Upper lobe of right lung (tissue), 1 donor: ENCODE results near the gene DPP10. TPM values are rescaled to one million over a fixed set of nuclear protein-coding genes. Genes with fewer than 3 reads are reported as not detected.

Source experiments
- ATAC-seq: fragments of 200-7000 bp; cut with Tn5 transposase; one replicate; pipeline ENCODE4 v1.9.1; 2020; ENCODE audit warnings: mild to moderate bottlenecking, moderate library complexity
- DNase-seq: peaks from one replicate; pipeline ENCODE4 v3.0.0-alpha.2; 2020
- H3K27ac ChIP-seq: fragments of 200-600 bp; one replicate; pipeline ENCODE4 v1.8.0; 2022
- H3K27me3 ChIP-seq: fragments of 200-600 bp; one replicate; pipeline ENCODE4 v1.8.0; 2022; ENCODE audit warnings: mild to moderate bottlenecking
- H3K36me3 ChIP-seq: fragments of 200-600 bp; one replicate; pipeline ENCODE4 v1.8.0; 2022
- H3K4me1 ChIP-seq: fragments of 200-600 bp; one replicate; pipeline ENCODE4 v1.8.0; 2022
- H3K4me3 ChIP-seq: fragments of 200-600 bp; one replicate; pipeline ENCODE4 v1.8.0; 2022; ENCODE audit warnings: mild to moderate bottlenecking
- H3K9me3 ChIP-seq: fragments of 200-600 bp; one replicate; pipeline ENCODE4 v1.8.0; 2022
- intact Hi-C: fragments of 100-400 bp; cut with DNase I; formaldehyde crosslinking; loops from one replicate; pipeline ENCODE4 v1.11.0; 2022
- total RNA-seq: library from RNA; stranded (reverse); fragmentation: NEBNext Ultra II Directional; extraction: Animal tissue kit (Norgen Biotek cat#: 25700); gene quantifications from one replicate; pipeline ENCODE4 v1.2.1, GENCODE V29; 2021
- TF ChIP-seq, protein P1 (sequence below): fragments of 200-600 bp; IDR thresholded peaks from one replicate; pipeline ENCODE4 v1.8.0; 2022; ENCODE audit warnings: antibody characterized with exemption
- donor health status: DM: no; HTN: yes; CAD: no; lungs with severe emphysema.

DPP10 gene
- total RNA-seq, 1 donor from 2014 or later, result 1.0 TPM

DNA sequence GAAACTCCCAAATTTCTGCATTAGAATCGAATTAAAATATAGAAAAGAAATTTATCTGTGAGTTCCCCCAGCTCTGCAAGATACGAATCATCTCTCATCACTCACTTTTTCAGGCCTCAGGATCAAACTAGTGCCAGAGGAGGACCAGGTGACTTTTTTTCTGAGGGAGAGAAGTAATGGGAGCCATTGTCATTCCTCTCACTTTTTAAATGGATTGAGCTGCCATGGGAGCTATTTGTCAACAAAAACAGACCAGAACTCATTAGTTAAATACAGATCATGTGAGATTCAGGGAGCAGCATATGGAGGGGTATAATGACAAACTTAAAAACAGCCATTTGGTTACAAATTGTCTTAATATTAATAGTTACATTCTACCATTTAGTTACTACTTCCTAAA lies 594.4 kb downstream of the DPP10 start:
- no peak for DNase-seq
- Histone ChIP-seq H3K4me1 (no peaks in the 10 kb centered on the region), H3K4me3 (no peak overlapping the region), H3K27ac (no peak overlapping the region), H3K36me3 (no peaks in the 10 kb centered on the region), H3K9me3 (no peaks in the 10 kb centered on the region), H3K27me3 (no peaks in the 10 kb centered on the region)
- TF ChIP-seq, protein P1, sequence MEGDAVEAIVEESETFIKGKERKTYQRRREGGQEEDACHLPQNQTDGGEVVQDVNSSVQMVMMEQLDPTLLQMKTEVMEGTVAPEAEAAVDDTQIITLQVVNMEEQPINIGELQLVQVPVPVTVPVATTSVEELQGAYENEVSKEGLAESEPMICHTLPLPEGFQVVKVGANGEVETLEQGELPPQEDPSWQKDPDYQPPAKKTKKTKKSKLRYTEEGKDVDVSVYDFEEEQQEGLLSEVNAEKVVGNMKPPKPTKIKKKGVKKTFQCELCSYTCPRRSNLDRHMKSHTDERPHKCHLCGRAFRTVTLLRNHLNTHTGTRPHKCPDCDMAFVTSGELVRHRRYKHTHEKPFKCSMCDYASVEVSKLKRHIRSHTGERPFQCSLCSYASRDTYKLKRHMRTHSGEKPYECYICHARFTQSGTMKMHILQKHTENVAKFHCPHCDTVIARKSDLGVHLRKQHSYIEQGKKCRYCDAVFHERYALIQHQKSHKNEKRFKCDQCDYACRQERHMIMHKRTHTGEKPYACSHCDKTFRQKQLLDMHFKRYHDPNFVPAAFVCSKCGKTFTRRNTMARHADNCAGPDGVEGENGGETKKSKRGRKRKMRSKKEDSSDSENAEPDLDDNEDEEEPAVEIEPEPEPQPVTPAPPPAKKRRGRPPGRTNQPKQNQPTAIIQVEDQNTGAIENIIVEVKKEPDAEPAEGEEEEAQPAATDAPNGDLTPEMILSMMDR, result no peak
- ATAC-seq, result no peak
- intact Hi-C loops, result no loop called here

DNA sequence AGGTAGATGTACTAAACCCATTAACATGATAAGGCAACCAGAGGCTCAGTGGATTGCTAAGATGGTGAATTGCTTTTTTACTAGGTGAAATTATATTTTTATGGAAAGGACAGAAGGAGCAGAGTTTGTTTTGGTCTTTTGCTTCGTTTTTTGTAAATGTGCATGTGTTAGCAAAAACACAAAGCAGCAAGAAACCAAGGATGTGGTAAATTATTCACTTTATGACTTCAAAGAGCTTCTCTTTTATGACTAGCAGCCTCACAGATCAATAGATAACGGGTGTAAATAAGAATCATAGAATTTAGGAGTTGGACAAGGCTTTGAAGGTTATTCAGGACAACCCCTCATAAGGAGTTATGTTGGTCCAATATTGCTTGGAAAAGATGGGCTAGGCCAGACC lies 615.0 kb downstream of the DPP10 start:
- Histone ChIP-seq H3K27ac (no peak overlapping the region), H3K4me3 (no peak overlapping the region), H3K36me3 (no peaks in the 10 kb centered on the region), H3K9me3 (no peaks in the 10 kb centered on the region), H3K4me1 (no peaks in the 10 kb centered on the region), H3K27me3 (no peaks in the 10 kb centered on the region)
- DNase-seq, result no peak
- TF ChIP-seq, protein P1, result no peak
- ATAC-seq, result no peak
- intact Hi-C loops, result no loop called here

DNA sequence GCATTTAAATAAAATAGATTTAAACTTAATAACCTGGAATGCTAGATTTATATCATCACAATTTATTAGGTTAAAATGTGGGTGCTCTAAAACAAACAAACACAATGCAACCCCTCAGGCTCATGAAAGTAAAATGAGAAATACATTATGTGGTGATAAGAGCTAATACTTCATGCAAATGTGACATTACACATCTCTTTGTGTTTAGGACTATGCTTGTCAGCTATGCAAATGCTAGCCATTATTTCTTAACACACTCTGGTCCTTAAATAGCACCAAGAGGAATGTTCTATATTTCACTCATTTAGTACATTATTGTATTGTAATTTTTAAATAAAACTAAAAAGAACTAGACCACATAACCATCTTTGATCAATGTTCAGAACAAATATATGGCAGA lies 627.6 kb downstream of the DPP10 start:
- TF ChIP-seq, protein P1, result no peak

DNA sequence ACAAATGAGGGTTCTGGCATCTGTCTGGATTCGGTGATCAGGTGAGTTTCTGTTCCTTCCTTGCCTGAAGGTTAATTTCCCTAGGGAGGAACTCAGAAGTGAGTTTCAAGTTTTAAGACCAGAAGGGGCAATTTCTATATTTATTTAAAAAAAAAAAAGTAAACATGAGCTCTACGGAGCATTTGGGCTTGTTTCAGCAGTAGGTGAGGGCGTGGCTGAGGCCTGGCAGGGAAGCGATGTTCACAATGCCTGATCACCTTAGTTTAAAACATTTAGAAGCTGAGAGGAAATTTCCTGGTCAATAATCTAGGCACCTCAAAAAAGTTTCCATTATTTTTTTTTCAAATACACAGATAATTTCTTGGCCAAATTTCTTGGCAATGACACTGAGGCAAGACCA lies 629.1 kb downstream of the DPP10 start:
- intact Hi-C loops, result no loop called here
- Histone ChIP-seq H3K9me3 (no peaks in the 10 kb centered on the region), H3K4me3 (no peak overlapping the region), H3K27ac (no peak overlapping the region), H3K36me3 (no peaks in the 10 kb centered on the region), H3K27me3 (no peaks in the 10 kb centered on the region), H3K4me1 (no peaks in the 10 kb centered on the region)
- TF ChIP-seq, protein P1, result no peak
- no peak for ATAC-seq
- no peak for DNase-seq

More for the DNA sequence above, 627.6 kb downstream of the DPP10 start:
- intact Hi-C loops, result no loop called here
- no peak overlapping the region for H3K4me3 ChIP-seq
- H3K27me3 ChIP-seq, result no peaks in the 10 kb centered on the region
- DNase-seq (no peak), ATAC-seq (no peak)
- no peaks in the 10 kb centered on the region for H3K4me1 ChIP-seq
- no peaks in the 10 kb centered on the region for H3K36me3 ChIP-seq
- no peaks in the 10 kb centered on the region for H3K9me3 ChIP-seq
- no peak overlapping the region for H3K27ac ChIP-seq

GRCh38 chr2:115075800-115076199 lies 633.4 kb downstream of the DPP10 start:
- intact Hi-C loops, result no loop called here
- Histone ChIP-seq H3K9me3 (no peaks in the 10 kb centered on the region), H3K4me1 (no peaks in the 10 kb centered on the region), H3K27ac (no peak overlapping the region), H3K4me3 (no peak overlapping the region), H3K27me3 (no peaks in the 10 kb centered on the region), H3K36me3 (no peaks in the 10 kb centered on the region)
- TF ChIP-seq, protein P1, result no peak
- ATAC-seq, result no peak
- no peak for DNase-seq

DNA sequence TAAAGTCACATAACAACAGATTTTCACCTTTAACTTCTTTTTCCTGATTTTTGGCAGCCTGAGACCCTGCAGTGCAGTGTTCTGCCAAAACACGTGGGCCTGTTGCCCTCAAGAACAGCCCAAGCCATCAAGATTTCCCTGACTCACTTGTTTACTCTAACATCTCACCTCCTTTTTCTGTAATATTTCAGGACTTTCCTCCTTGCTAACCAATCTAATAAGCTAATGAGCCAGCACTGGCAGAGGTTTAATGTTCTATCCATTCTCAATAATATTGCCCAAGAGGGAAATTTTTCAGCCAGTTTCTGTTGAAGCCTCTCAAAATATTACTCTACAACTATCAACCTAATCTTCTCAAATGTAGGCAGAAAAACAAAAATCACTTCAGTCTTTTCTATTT lies 635.2 kb downstream of the DPP10 start:
- DNase-seq, result no peak
- H3K9me3 ChIP-seq, result no peaks in the 10 kb centered on the region
- no peaks in the 10 kb centered on the region for H3K27me3 ChIP-seq
- intact Hi-C loops, result no loop called here
- H3K36me3 ChIP-seq, result no peaks in the 10 kb centered on the region
- TF ChIP-seq, protein P1, result no peak
- H3K4me1 ChIP-seq, result no peaks in the 10 kb centered on the region
- no peak for ATAC-seq
- H3K4me3 ChIP-seq, result no peak overlapping the region
- H3K27ac ChIP-seq, result no peak overlapping the region
